Upper lobe of left lung (tissue), 6 donors: ENCODE results near the gene SUFU. TPM values are rescaled to one million over a fixed set of nuclear protein-coding genes. Genes with fewer than 3 reads are reported as not detected.

Experiments
- ATAC-seq, 2 donors: fragments of 200-7000 bp; cut with Tn5 transposase; one replicate each; pipeline ENCODE4 v1.9.1; 2022; ENCODE audit warnings: mild to moderate bottlenecking in 2 of 2, moderate library complexity in 2 of 2; ENCODE audit not compliant: low FRiP score in 2 of 2
- DNase-seq, 2 donors: peaks; one replicate each; pipeline ENCODE4 v3.0.0-alpha.2; 2019 to 2020
- H3K27ac ChIP-seq, 4 donors: fragments of 200-600 bp; sonication (generic); one replicate each; pipeline ENCODE4 v1.5.1; 2016 to 2019
- H3K27me3 ChIP-seq, 4 donors: fragments of 200-600 bp; sonication (generic); one replicate each; pipeline ENCODE4 v1.5.1; 2017 to 2019
- H3K36me3 ChIP-seq, 4 donors: fragments of 200-600 bp; sonication (generic); one replicate each; pipeline ENCODE4 v1.5.1; 2016 to 2019
- H3K4me1 ChIP-seq, 4 donors: fragments of 200-600 bp; sonication (generic); one replicate each; pipeline ENCODE4 v1.5.1; 2018 to 2019
- H3K4me3 ChIP-seq, 4 donors: fragments of 200-600 bp; sonication (generic); one replicate each; pipeline ENCODE4 v1.5.1; 2017 to 2019; ENCODE audit warnings: mild to moderate bottlenecking in 2 of 4, moderate library complexity in 1 of 4
- H3K9me3 ChIP-seq, 4 donors: fragments of 200-600 bp; sonication (generic); one replicate each; pipeline ENCODE4 v1.5.1; 2018 to 2019
- EP300 ChIP-seq, 4 donors: sonication (generic); formaldehyde crosslinking; IDR thresholded peaks; one replicate each; pipeline ENCODE4 v1.5.1; 2017; ENCODE audit warnings: antibody characterized with exemption in 4 of 4, control low read depth in 2 of 4
- POLR2A ChIP-seq, 4 donors: fragments of 450-650 bp; IDR thresholded peaks; one replicate each; pipeline ENCODE4 v1.5.1; 2016 to 2017; ENCODE audit warnings: antibody characterized with exemption in 4 of 4, mild to moderate bottlenecking in 2 of 4
- POLR2AphosphoS5 ChIP-seq, 2 donors: sonication (generic); formaldehyde crosslinking; IDR thresholded peaks; one replicate each; pipeline ENCODE4 v1.5.1; 2017; ENCODE audit warnings: antibody characterized with exemption in 2 of 2
- WGBS, 2 donors: methylation state at CpG; one replicate each; pipeline ENCODE4 v1.1.5; 2017 to 2018; 5-methylcytosine and 5-hydroxymethylcytosine counted together
- total RNA-seq, 6 donors: library from RNA; depleted of rRNA in 4 of 6; stranded (reverse); fragments of >200 nt in 4 of 6; gene quantifications; one replicate each; pipeline versions ENCODE4 v1.1.0 to v1.2.1, GENCODE V29; 2016 to 2021
- TF ChIP-seq, protein P1 (sequence below), 6 experiments: fragments of 450-650 bp in 4 of 6; fragments of 200-600 bp in 2 of 6; sonication (generic) in 2 of 6; IDR thresholded peaks; one replicate each; pipeline ENCODE4 v1.5.1; 2016 to 2019; ENCODE audit warnings: antibody characterized with exemption in 6 of 6
- donor health status: DM: no; HTN: no; CAD: no; lungs with moderate emphysema.
- donor health status: DM: no; HTN: yes; CAD: no; lungs with severe emphysema.

SUFU gene
- total RNA-seq, 6 donors from 2014 or later: 4.1 to 15.7 (median 11.9) TPM

- peaks cover 0 to 27% (median 3%) of the 10 kb centered on the region in 4 donors for H3K36me3 ChIP-seq
- no peak overlapping the region for H3K4me3 ChIP-seq
- H3K9me3 ChIP-seq: no peaks in the 10 kb centered on the region
- H3K4me1 ChIP-seq: peaks cover 0 to 23% (median 13%) of the 10 kb centered on the region in 4 donors
- peak in 1 of 2 donors; percentile 66 for DNase-seq
- 82 to 91% methylated on average over 20 to 27 of the region's 27 CpGs for WGBS, 2 donors
- ATAC-seq: no peak
- no peaks in the 10 kb centered on the region for H3K27me3 ChIP-seq
- no peak overlapping the region for H3K27ac ChIP-seq
- TF ChIP-seq, protein P1, sequence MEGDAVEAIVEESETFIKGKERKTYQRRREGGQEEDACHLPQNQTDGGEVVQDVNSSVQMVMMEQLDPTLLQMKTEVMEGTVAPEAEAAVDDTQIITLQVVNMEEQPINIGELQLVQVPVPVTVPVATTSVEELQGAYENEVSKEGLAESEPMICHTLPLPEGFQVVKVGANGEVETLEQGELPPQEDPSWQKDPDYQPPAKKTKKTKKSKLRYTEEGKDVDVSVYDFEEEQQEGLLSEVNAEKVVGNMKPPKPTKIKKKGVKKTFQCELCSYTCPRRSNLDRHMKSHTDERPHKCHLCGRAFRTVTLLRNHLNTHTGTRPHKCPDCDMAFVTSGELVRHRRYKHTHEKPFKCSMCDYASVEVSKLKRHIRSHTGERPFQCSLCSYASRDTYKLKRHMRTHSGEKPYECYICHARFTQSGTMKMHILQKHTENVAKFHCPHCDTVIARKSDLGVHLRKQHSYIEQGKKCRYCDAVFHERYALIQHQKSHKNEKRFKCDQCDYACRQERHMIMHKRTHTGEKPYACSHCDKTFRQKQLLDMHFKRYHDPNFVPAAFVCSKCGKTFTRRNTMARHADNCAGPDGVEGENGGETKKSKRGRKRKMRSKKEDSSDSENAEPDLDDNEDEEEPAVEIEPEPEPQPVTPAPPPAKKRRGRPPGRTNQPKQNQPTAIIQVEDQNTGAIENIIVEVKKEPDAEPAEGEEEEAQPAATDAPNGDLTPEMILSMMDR (IDR thresholded peaks at IDR 0.05): no peak
- TF ChIP-seq POLR2A (IDR thresholded peaks at IDR 0.05): no peak
- TF ChIP-seq EP300 (IDR thresholded peaks at IDR 0.05): no peak
- no peak for TF ChIP-seq POLR2AphosphoS5 (IDR thresholded peaks at IDR 0.05)
These were observed 30.1 kb upstream of the SUFU start for GRCh38 chr10:102473445-102474331.

DNA sequence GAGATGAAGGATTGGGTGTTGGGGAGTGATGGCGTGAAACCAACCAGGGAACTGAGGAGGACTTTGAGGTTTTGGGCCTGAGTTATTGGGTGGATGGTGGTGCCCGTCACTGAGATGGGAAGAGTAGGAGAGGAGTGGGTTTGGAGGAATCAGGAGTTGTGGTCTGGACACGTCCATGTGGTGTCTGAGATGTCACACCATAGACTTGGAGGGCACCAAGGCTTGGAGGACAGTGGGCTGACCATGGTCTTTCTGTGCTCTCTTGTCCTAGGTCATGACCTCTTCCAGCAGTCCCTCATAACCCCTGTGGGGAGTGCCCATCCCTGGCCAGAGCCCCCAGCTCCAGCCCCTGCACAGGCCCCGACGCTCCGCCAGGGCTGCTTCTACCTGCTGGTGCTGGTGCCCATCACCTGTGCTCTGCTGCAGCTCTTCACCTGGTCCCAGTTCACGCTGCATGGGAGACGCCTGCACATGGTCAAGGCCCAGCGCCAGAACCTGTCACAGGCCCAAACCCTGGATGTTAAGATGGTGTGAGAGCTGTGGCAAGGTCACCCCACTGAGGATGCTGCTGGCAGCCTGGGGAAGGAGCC lies 28.2 kb upstream of the SUFU start:
- TF ChIP-seq EP300 (IDR thresholded peaks at IDR 0.05): no peak
- TF ChIP-seq, protein P1 (IDR thresholded peaks at IDR 0.05): no peak
- TF ChIP-seq POLR2AphosphoS5 (IDR thresholded peaks at IDR 0.05): no peak
- no peak for TF ChIP-seq POLR2A (IDR thresholded peaks at IDR 0.05)
- peak in 1 of 2 donors; percentile 54 for DNase-seq
- peaks cover 4 to 43% (median 15%) of the 10 kb centered on the region in 4 donors for H3K36me3 ChIP-seq
- 95 to 96% methylated on average over 9 of the region's 9 CpGs for WGBS, 2 donors
- H3K27me3 ChIP-seq: no peaks in the 10 kb centered on the region
- no peaks in the 10 kb centered on the region for H3K9me3 ChIP-seq
- ATAC-seq: no peak
- H3K27ac ChIP-seq: no peak overlapping the region
- no peak overlapping the region for H3K4me3 ChIP-seq
- peaks cover 0 to 14% (median 7%) of the 10 kb centered on the region in 4 donors for H3K4me1 ChIP-seq

GRCh38 chr10:102476466-102477141 lies 27.2 kb upstream of the SUFU start:
- peak in 1 of 2 donors; percentile 1 for TF ChIP-seq POLR2AphosphoS5 (IDR thresholded peaks at IDR 0.05)
- TF ChIP-seq POLR2A (IDR thresholded peaks at IDR 0.05): peak in 1 of 4 donors; percentile 50
- no peak for TF ChIP-seq EP300 (IDR thresholded peaks at IDR 0.05)
- H3K4me1 ChIP-seq: peaks cover 0 to 14% (median 7%) of the 10 kb centered on the region in 4 donors

GRCh38 chr10:102479651-102480050 lies 24.1 kb upstream of the SUFU start:
- H3K9me3 ChIP-seq: no peaks in the 10 kb centered on the region
- H3K27me3 ChIP-seq: no peaks in the 10 kb centered on the region
- H3K4me1 ChIP-seq: peaks cover 0 to 14% (median 7%) of the 10 kb centered on the region in 4 donors
- TF ChIP-seq POLR2AphosphoS5 (IDR thresholded peaks at IDR 0.05) (no peak), POLR2A (IDR thresholded peaks at IDR 0.05) (no peak)
- no peak overlapping the region for H3K4me3 ChIP-seq
- H3K36me3 ChIP-seq: peaks cover 40 to 72% (median 53%) of the 10 kb centered on the region in 4 donors
- no peak for DNase-seq
- no peak for ATAC-seq
- H3K27ac ChIP-seq: no peak overlapping the region

More at GRCh38 chr10:102476466-102477141, 27.2 kb upstream of the SUFU start:
- Histone ChIP-seq H3K27ac (peak overlapping the region; percentile 28 to 59 (median 54)), H3K36me3 (peaks cover 15 to 44% (median 26%) of the 10 kb centered on the region in 4 donors), H3K4me3 (no peak overlapping the region), H3K27me3 (no peaks in the 10 kb centered on the region), H3K9me3 (no peaks in the 10 kb centered on the region)
- 55 to 58% methylated on average over 6 to 9 of the region's 9 CpGs for WGBS, 2 donors
- ATAC-seq (peak in 1 of 2 donors; percentile 79), DNase-seq (peak in 1 of 2 donors; percentile 87)

- TF ChIP-seq POLR2A (IDR thresholded peaks at IDR 0.05) (no peak), EP300 (IDR thresholded peaks at IDR 0.05) (no peak), POLR2AphosphoS5 (IDR thresholded peaks at IDR 0.05) (no peak)
- TF ChIP-seq, protein P1 (IDR thresholded peaks at IDR 0.05): no peak
- H3K4me1 ChIP-seq: peaks cover 0 to 14% (median 7%) of the 10 kb centered on the region in 4 donors
- DNase-seq (no peak), ATAC-seq (no peak)
- no peak overlapping the region for H3K27ac ChIP-seq
- 90 to 92% methylated on average over 5 to 8 of the region's 9 CpGs for WGBS, 2 donors
- no peaks in the 10 kb centered on the region for H3K9me3 ChIP-seq
- H3K36me3 ChIP-seq: peaks cover 47 to 79% (median 61%) of the 10 kb centered on the region in 4 donors
- H3K4me3 ChIP-seq: no peak overlapping the region
- no peaks in the 10 kb centered on the region for H3K27me3 ChIP-seq
These were observed 23.4 kb upstream of the SUFU start for GRCh38 chr10:102480396-102480795.
